Measurements from ENCODE around the gene RIPOR2. TPM values are rescaled to one million over a fixed set of nuclear protein-coding genes. Genes with fewer than 3 reads are reported as not detected.
"Not testable (repeated sequence)": the region's sequence is repeated elsewhere in the genome, so short reads cannot be mapped to it uniquely, and the experiment has no call there.

The RIPOR2 gene
- total RNA-seq, 1 experiment from 2014 or later: 0.20 TPM

GRCh38 chr6:24925661-24926060, 10.1 kb downstream of the RIPOR2 start:
- DNase-seq (ENCODE audit: low spot score): peak; percentile 4

DNA sequence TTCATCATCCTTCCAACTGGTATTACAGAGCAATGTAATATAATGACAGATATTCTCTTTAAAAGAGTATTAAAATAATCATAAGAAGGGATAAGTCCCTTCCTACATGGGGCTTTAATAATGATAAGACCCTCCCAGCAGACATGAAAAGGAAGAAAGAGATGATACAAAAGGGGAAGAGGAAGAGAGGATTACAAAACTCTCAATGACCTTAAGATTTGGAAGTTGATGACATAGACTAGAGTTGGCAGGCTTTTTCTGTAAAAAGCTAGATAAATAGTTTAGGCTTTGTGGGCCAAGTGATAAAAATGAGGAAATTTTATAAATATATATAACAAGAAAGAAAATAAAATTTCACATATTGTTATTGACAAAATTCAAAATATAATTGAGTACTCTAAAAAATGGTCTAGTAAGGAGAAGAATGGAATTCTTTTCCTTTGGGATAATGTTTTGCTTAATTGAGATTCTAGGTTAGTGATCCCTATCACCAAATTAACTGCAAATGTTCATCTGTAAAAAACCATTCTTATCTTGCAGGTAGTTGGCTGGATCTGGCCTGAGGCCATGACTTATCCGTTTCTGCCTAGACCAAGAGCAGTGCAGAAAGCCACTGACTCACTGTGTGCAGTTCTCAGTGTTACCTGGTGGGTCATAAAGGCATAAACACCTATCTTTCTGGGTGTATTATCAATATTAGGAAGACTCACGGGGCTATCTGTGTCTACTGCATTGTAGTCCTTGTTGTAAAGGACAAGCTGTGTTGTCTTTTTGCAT, 11.0 kb downstream of the RIPOR2 start:
- no peak for DNase-seq (ENCODE audit: low spot score)

GRCh38 chr6:24923885-24924401, 11.8 kb downstream of the RIPOR2 start:
- no peak for DNase-seq (ENCODE audit: low spot score)

DNA sequence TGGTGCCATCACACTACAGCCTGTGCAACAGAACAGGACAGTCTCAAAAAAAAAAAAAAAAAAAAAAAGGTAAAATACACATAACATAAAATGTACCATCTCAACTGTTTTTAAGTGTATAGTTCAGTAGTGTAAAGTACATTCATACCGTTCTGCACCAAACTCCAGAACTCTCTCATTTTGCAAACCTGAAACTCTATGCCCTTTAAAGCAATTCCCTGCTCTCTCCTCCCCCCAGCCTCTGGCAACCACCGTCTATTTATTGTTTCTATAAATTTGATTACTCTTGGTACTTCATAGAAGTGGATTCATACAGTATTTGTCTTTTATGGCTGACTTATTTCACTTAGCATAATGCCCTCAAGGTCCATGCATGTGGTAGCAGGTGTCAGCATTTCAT, 12.9 kb downstream of the RIPOR2 start:
- DNase-seq (ENCODE audit: low spot score): no peak

- no peak for DNase-seq (ENCODE audit: low spot score)
Observed at GRCh38 chr6:24922170-24922569, 13.6 kb downstream of the RIPOR2 start.

- no peak for DNase-seq (ENCODE audit: low spot score)
Observed at GRCh38 chr6:24920136-24920535, 15.6 kb downstream of the RIPOR2 start.

DNA sequence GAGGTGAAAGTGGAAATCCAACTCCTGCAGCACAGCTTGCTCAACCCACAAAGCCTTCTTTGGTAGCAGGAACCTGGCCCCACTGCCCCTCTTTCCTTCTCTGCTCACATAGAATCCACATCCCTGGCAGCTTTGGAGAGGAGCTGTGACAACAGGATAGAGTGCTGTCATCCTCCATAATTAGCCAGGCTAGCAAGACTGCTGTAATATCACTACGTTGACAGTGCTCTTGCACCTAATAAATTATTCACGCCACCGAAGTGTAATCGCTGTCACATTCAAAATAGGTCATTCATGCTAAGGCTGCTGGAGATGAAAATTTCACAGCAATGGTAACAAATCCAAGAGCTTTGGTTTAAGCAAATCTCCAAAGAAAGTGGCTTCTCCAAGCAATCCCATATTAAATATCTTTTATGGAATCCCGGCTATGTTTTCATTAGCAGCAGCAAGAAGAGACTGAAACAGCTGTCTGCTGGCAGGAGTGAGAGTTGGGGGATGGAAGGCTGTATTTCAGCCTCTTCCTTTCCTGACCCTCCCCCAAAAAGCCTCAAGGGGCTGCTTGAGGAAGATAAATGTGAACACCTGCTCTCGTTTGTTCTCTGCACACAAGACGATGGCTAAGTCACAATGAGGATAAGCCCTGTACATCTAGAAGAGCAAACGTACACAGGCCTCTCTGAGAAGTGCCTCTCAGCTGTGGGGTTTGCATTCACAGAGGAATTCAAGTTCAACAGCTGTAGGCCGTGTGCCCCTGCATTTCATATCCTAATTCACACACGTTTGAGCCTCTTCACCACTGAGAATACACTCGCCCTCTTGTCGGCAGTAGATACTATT, 16.5 kb downstream of the RIPOR2 start:
- no peak for DNase-seq (ENCODE audit: low spot score)

- no peak for DNase-seq (ENCODE audit: low spot score)
Observed at GRCh38 chr6:24918641-24919055, 17.1 kb downstream of the RIPOR2 start.

- DNase-seq (ENCODE audit: low spot score): no peak
Observed at GRCh38 chr6:24916496-24916895, 19.3 kb downstream of the RIPOR2 start.

DNA sequence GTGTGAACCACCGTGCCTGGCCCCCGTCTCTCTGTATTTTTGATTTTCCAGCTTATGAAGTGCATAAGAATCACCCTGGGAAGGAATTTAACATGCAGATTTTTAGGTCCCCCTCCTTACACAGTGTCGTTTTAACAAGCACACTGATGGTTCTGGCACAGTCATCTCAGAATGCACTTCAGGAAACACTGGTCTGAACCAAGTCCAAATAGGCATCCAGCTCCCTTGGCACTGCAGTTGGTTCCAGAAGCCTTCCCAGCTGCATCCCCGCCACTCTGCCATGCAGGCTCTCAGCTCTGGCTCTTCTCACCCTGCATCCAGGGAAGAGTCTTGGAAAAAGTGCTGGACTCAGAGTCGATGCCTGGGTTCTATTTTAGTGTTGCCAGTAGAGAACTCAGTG, 20.1 kb downstream of the RIPOR2 start:
- DNase-seq (ENCODE audit: low spot score): no peak

GRCh38 chr6:24914082-24914481, 21.7 kb downstream of the RIPOR2 start:
- not testable (repeated sequence) for DNase-seq (ENCODE audit: low spot score)

DNA sequence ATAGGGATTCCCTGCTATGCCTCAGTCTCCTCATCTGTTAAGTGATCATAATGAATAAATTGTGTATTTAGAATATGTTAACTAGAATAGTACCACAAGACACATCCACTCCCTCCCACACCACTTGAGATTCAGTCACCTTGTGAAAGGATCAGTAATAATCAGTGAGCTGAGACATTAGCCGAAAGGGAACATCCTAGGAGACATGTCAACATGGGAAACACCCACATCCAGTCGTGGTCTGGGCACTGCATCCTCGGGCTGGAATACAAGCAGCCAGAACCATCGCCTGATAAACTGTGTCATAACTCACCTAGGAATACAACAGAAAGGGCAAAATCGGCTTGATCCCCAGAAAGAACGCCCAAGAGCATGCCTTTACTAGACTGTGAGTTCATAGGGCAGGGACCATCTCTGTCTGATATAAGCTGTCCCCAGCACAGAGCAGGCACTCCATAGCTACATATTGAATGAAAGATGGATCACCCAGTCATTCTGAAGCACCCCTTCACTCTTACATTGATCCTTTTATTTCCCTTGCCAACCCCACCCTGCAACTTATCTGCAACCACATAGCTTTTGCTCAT, 23.9 kb downstream of the RIPOR2 start:
- no peak for DNase-seq (ENCODE audit: low spot score)

- DNase-seq (ENCODE audit: low spot score): no peak
Observed at GRCh38 chr6:24910961-24911725, 24.6 kb downstream of the RIPOR2 start.

DNA sequence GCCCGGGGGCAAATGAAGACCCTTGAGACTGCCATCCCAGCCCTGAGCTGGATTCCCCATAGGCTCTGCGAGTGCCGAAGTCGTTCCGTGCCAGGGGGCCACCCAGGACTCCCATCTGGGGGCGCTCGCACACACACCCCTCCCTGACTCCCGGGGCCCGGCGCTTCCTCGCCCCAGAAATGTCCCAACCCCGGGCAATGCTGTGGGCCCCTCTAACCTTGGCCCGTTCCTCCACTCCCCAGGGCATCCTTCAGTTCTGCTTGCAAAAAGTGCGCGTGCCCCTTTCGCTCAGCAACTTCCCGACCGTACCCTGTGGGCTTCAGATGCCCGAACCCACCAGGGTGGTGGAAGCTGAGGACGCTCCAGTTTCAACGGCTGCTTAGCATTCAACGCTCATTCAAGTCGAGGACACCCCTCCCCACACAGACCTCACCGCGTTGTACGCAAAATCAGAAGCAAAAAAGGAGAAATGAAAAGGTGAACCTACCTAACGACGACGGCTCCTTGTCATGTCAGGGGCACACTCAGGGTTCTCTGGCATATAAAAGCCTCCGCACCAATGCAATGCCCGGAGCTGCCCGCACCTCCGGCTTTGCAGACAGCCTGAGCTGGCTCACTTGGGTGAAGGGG, 25.3 kb downstream of the RIPOR2 start:
- no peak for DNase-seq (ENCODE audit: low spot score)

GRCh38 chr6:24909241-24910216, 26.2 kb downstream of the RIPOR2 start:
- no peak for DNase-seq (ENCODE audit: low spot score)

DNA sequence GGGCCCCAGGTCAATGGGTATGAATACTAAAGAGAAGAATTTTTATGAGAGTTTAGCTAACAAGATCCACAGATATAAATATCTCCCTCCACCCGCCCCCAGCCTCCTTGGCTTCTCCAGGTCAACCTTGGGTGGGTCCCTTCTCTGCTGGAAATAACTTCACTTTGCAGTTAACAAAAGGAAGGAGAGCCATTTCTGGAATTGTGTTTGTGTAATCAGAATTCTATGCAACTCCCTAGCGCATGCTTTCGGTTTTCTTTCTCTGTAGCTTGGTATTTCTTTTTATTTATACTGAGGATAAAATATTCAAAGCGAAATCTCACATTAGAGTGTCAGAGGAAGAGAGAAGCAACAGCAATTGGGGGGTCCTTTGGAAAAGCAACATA, 27.1 kb downstream of the RIPOR2 start:
- DNase-seq (ENCODE audit: low spot score): no peak

- DNase-seq (ENCODE audit: low spot score): no peak
Observed at GRCh38 chr6:24907919-24908649, 27.7 kb downstream of the RIPOR2 start.

- no peak for DNase-seq (ENCODE audit: low spot score)
Observed at GRCh38 chr6:24906314-24906713, 29.4 kb downstream of the RIPOR2 start.

DNA sequence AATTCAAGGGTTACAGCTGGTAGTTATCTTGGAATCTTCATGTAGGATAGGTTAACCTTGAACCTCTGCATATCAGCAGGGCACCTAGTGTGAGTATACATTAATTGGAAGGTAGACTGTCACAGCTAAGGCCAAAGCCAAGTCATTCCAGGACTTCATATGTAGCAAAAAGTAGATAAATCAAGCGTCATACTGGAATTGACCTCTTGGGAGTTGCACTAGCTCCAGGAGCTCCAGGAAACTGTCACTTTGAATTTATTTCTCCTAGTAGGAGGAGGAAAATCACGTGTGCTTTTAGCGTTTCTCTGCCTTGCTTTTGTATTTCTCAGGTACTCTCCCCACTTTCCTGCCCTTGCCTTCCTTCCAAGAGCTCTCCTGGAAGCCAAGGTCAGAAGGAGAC, 30.3 kb downstream of the RIPOR2 start:
- no peak for DNase-seq (ENCODE audit: low spot score)
